GM19463 (cell line): ENCODE results near the gene UTF1.

Experiments used
- ATAC-seq: cut with Tn5 transposase; IDR thresholded peaks from one replicate; pipeline ENCODE4 v1.9.1; 2021; ENCODE audit warnings: mild to moderate bottlenecking, moderate library complexity; ENCODE audit not compliant: unreplicated experiment

UTF1 gene

DNA sequence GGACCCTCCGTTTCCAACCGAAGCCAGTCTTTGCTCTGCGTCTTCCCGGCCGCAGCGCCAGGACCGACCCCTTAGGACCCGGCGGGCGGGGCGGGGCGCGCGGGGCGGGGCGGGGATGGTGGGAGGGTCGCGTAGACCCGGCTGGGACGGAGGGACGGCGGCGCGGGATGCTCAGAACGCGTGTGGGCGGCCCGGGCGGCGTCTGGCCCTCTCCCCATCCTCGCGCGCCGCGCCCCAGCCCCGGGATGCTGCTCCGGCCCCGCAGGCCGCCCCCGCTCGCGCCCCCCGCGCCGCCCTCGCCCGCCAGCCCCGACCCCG lies at the start of gene UTF1:
TSS of gene UTF1 (plus strand) at position 174 of the 318 bp plus-strand sequence. CDS start at position 246, 72 bp downstream.
- no peak for ATAC-seq

DNA sequence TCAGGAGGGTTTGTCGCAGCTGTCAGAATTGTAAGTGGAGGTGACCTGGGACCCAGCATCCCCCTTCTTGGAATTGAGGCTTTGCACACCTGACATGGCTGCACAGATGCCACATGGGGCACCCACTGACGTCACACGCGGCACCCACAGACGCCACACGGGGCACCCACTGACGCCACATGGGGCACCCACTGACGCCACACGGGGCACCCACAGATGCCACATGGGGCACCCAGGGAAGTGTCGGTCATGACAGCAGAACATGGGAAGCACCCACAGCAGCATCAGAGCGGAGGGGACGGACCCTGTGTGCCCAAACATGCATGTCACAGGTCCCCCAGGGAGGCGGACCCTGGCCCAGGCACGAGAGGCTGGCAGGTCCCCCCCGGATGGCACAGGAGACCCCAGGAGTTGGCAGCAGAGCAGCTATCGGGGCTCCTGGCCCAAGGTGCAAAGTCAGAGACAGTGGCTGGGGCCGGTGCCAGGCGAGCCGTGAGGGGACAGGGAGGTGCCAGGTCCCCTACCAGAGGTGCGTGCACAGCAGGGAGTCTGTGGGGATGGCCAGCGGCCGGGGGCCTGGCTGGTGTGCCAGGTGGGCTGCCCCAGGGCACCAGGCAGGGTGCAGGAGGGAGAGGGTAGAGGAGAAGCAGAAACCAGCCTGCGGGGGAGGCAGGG lies 48.9 kb upstream of the UTF1 start:
- no peak for ATAC-seq

DNA sequence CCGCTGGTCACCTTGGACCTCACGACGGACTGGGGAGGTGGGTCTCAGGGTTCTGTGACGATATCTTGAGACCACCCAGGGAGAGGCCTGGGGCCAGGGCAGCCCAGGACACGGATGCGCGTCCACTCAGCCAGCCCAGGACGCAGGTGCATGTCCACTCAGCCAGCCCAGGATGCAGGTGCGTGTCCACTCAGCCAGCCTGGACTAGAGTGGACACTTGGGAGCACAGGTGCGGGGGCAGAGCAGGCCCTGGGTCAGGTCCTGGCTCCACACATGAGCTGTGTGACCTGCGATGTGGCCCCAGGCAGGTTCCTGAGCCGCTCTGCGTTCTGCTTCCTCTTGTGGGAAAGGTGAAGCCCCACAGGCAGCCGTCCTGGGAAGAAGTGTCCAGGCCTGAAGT lies 47.8 kb upstream of the UTF1 start:
- ATAC-seq, result no peak

GRCh38 chr10:133182791-133183645 lies 47.0 kb upstream of the UTF1 start:
- no peak for ATAC-seq

DNA sequence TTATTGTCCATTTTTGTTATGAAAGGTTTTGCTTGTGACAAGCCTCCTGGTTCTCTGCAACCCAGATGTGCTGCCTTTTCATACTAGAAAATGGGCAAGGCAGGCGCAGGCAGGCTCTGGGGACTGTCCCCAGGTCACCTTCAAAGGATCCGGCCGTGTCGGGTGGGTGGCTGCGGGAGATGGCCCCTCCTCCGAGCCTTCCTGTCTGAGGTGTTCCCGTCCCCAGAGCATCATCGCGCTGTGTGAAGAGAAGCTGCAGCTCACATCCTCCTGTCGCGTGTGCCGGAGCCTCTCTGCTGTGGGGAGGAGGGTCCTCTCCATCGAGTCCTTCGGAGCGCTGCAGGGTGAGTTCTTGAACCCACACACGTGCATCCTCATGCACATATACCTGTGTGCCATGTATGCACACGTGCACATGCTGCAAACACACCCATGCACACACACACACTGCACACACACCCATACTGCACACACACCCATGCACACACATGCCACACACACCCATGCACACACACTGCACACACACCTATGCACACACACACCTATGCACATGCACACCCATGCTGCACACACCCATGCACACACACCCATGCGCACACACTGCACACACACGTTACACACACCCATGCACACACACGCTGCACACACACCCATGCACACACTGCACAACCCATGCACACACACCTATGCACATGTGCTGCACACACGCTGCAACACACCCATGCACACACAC lies 46.2 kb upstream of the UTF1 start:
- no peak for ATAC-seq

DNA sequence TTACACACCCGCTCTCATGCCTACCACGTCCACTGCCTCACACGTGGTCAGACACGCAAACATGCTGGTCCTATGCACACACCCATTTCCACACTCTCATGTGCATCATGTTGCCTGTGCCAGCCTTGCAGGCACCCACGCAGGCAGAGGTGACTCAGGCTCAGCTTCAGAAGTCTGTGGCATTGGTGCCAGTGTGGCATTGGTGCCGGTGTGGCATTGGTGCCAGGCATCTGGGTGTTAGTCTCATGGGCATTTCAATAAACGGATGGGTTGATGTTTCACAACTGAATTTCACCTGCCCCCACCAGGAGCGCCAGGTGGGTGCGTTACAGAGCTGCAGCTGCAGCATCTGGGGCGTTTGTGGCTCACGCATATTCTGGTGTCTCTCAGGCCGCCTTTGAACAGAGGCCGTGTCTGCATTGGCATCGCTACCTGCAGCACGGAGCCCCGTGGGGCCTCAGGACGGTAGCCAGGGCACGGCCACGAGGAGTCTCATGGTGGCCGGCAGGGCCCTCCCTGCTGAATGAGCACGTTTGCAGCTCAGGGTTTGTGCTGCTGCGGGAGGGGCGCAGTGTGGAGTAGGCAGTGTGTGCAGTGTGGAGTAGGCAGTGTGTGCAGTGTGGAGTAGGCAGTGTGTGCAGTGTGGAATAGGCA lies 45.3 kb upstream of the UTF1 start:
- ATAC-seq, result no peak

DNA sequence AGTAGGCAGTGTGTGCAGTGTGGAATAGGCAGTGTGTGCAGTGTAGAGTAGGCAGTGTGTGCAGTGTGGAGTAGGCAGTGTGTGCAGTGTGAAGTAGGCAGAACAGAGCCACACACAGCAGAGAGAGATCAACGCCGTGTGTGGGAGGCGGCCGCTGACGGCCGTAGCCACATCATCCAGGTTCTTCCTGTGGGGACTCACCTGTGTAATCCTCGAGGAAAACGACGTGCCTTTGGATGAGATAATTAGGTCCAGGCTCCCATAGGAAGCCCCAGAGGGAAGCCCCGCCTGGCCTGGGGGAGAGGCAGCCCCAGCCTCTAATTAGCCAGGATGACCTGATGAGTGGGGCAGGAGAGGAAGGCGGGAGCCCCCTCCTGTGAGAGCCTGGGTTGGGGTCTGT lies 44.6 kb upstream of the UTF1 start:
- ATAC-seq, result no peak

- ATAC-seq, result no peak
Observed at GRCh38 chr10:133185916-133186315, 44.1 kb upstream of the UTF1 start.

GRCh38 chr10:133186416-133187090 lies 43.5 kb upstream of the UTF1 start:
- ATAC-seq, result no peak

- no peak for ATAC-seq
Observed at GRCh38 chr10:133187091-133187905, 42.7 kb upstream of the UTF1 start.

- no peak for ATAC-seq
Observed at GRCh38 chr10:133187906-133188681, 41.9 kb upstream of the UTF1 start.

DNA sequence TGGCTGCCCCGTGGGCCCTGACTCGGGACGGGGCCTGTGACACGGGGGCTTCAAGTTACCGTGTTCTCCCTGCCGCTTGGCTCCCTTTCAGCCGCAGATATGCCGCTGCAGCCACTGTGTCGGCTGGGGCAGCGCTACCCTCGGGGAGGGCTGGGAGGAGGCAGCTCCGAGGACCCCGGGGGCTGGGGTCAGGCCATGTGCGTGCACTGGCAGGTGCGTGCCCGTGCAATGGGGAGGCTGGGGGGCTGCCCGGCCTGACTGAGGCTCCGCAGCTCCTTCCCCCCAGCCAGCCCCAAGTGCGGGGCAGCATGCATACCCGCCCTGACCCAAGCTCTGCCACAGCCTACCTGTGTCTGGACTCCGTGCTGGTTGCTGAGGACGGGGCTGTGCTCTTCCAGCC lies 40.8 kb upstream of the UTF1 start:
- no peak for ATAC-seq

- ATAC-seq, result no peak
Observed at GRCh38 chr10:133189726-133190125, 40.3 kb upstream of the UTF1 start.

GRCh38 chr10:133190225-133190624 lies 39.8 kb upstream of the UTF1 start:
- no peak for ATAC-seq

- no peak for ATAC-seq
Observed at GRCh38 chr10:133191651-133192050, 38.4 kb upstream of the UTF1 start.

DNA sequence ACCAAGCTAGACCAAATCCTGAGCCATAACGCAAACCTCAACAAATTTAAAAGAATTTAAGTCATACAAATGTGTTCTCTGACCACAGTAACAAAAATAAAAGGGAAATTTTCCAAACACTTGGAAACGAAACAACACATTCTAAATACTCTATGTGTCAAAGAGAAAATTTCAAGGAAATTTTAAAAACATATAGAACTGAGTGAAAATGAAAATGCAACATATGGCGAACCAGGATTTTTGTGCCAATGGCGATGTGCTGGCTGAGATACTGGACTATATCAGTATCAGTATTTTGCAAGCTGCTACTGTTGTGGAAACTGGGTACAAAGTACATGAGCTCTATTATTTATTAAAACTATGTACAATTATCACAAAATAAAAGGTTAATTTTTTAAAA lies 35.9 kb upstream of the UTF1 start:
- ATAC-seq, result no peak

GRCh38 chr10:133195096-133195495 lies 34.9 kb upstream of the UTF1 start:
- ATAC-seq, result no peak

- no peak for ATAC-seq
Observed at GRCh38 chr10:133195611-133196010, 34.4 kb upstream of the UTF1 start.

- no peak for ATAC-seq
Observed at GRCh38 chr10:133196221-133196915, 33.6 kb upstream of the UTF1 start.
